GM23338 (cell line): ENCODE results near the gene ACRBP. TPM values are rescaled to one million over a fixed set of nuclear protein-coding genes. Genes with fewer than 3 reads are reported as not detected.
A peak's percentile ranks its signal among the peaks of the same experiment; 100 is the strongest.

Experiments
- ATAC-seq: fragments of 200-7000 bp; cut with Tn5 transposase; 3 replicates; pipeline ENCODE4 v1.9.1; 2020
- DNase-seq: peaks from one replicate; pipeline ENCODE4 v3.0.0-alpha.2; 2015; ENCODE audit warnings: low spot score
- H2AFZ ChIP-seq: fragments of 200-600 bp; sonication (generic); 2 replicates; pipeline ENCODE4 v1.8.0; 2016; ENCODE audit warnings: antibody characterized with exemption, mild to moderate bottlenecking, moderate library complexity
- H3F3A ChIP-seq: fragments of 200-600 bp; sonication (generic); replicated peaks from 2 replicates; pipeline ENCODE4 v1.8.0; 2017; ENCODE audit warnings: antibody characterized with exemption, mixed run types, low read depth
- H3K27ac ChIP-seq: fragments of 200-600 bp; sonication (generic); 2 replicates; pipeline ENCODE4 v1.6.1; 2016; ENCODE audit warnings: low read depth
- H3K27me3 ChIP-seq: fragments of 200-600 bp; sonication (generic); 2 replicates; pipeline ENCODE4 v1.8.0; 2016; ENCODE audit warnings: mild to moderate bottlenecking, mixed run types, moderate library complexity; ENCODE audit not compliant: insufficient read depth
- H3K36me3 ChIP-seq: fragments of 200-600 bp; sonication (generic); 2 replicates; pipeline ENCODE4 v1.8.0; 2016; ENCODE audit warnings: mild to moderate bottlenecking; ENCODE audit not compliant: insufficient read depth
- H3K4me1 ChIP-seq: fragments of 200-600 bp; sonication (generic); 2 replicates; pipeline ENCODE4 v1.8.0; 2016; ENCODE audit warnings: mild to moderate bottlenecking, moderate library complexity; ENCODE audit not compliant: insufficient read depth
- H3K4me2 ChIP-seq: fragments of 200-600 bp; sonication (generic); 2 replicates; pipeline ENCODE4 v1.7.1; 2017; ENCODE audit warnings: mixed run types
- H3K4me3 ChIP-seq: fragments of 200-600 bp; sonication (generic); 2 replicates; pipeline ENCODE4 v1.6.1; 2016; ENCODE audit warnings: mixed run types
- H3K79me2 ChIP-seq: fragments of 200-600 bp; sonication (generic); replicated peaks from 2 replicates; pipeline ENCODE4 v1.8.0; 2017; ENCODE audit warnings: mild to moderate bottlenecking; ENCODE audit not compliant: insufficient read depth
- H3K9me2 ChIP-seq: fragments of 200-600 bp; sonication (generic); 2 replicates; pipeline ENCODE4 v1.8.0; 2017; ENCODE audit not compliant: insufficient read depth
- H4K20me1 ChIP-seq: fragments of 200-600 bp; sonication (generic); replicated peaks from 2 replicates; pipeline ENCODE4 v1.8.0; 2017; ENCODE audit warnings: mild to moderate bottlenecking; ENCODE audit not compliant: insufficient read depth
- H3K27ac Mint-ChIP-seq: 2 replicates; pipeline ENCODE4 v1.8.0; 2020; ENCODE audit warnings: inconsistent platforms, mild to moderate bottlenecking, moderate library complexity, mixed read lengths
- H3K27me3 Mint-ChIP-seq: 3 replicates; pipeline ENCODE4 v1.8.0; 2022; ENCODE audit warnings: low read depth, mild to moderate bottlenecking, moderate library complexity, mixed read lengths, inconsistent platforms; ENCODE audit not compliant: insufficient read depth, poor library complexity
- H3K36me3 Mint-ChIP-seq: 3 replicates; pipeline ENCODE4 v1.8.0; 2021; ENCODE audit warnings: low read depth, mild to moderate bottlenecking, inconsistent platforms, moderate library complexity, mixed read lengths
- H3K4me1 Mint-ChIP-seq: 3 replicates; pipeline ENCODE4 v1.8.0; 2020; ENCODE audit warnings: mild to moderate bottlenecking, inconsistent platforms, mixed read lengths
- H3K4me3 Mint-ChIP-seq: 3 replicates; pipeline ENCODE4 v1.8.0; 2021; ENCODE audit warnings: moderate library complexity, mild to moderate bottlenecking, inconsistent platforms, mixed read lengths
- H3K9me3 Mint-ChIP-seq: 3 replicates; pipeline ENCODE4 v1.8.0; 2020; ENCODE audit warnings: moderate library complexity, mild to moderate bottlenecking, inconsistent platforms, mixed read lengths
- EZH2 ChIP-seq: fragments of 200-600 bp; sonication (generic); IDR thresholded peaks from one replicate; pipeline ENCODE4 v1.8.0; 2017; ENCODE audit warnings: antibody characterized with exemption, mild to moderate bottlenecking, low read depth; ENCODE audit not compliant: unreplicated experiment
- EZH2phosphoT487 ChIP-seq: fragments of 200-600 bp; sonication (generic); IDR thresholded peaks from one replicate; pipeline ENCODE4 v1.8.1; 2018; ENCODE audit warnings: antibody characterized with exemption; ENCODE audit not compliant: unreplicated experiment
- JUNB ChIP-seq: IDR thresholded peaks from one replicate; pipeline ENCODE4 v1.6.1; 2016; ENCODE audit warnings: antibody characterized with exemption; ENCODE audit not compliant: unreplicated experiment
- NANOG ChIP-seq: IDR thresholded peaks from 2 replicates; pipeline ENCODE4 v1.6.1; 2016; ENCODE audit warnings: antibody characterized with exemption, borderline replicate concordance
- POLR2AphosphoS5 ChIP-seq: IDR thresholded peaks from 2 replicates; pipeline ENCODE4 v1.6.1; 2016; ENCODE audit warnings: antibody characterized with exemption, low read depth
- ZNF331 ChIP-seq: fragments of 250-450 bp; sonication (Bioruptor Pico); IDR thresholded peaks from 2 replicates; pipeline ENCODE4 v1.5.0; 2020; ENCODE audit warnings: low read depth, mild to moderate bottlenecking, moderate library complexity
- polyA plus RNA-seq: library from polyadenylated mRNA; unstranded; fragments of >200 nt; fragmentation: Nextera tagmentation; extraction: Ambion mirVana; gene quantifications from 2 replicates; pipeline ENCODE4 v1.2.1, GENCODE V29; 2016
- total RNA-seq: library from RNA; depleted of rRNA; stranded (reverse); fragments of >200 nt; shearing (Covaris generic); gene quantifications from 2 replicates; pipeline ENCODE4 v1.2.3, GENCODE V29; 2014
- TF ChIP-seq, protein P1 (sequence below): fragments of 250-450 bp; sonication (Bioruptor Pico); IDR thresholded peaks from 2 replicates; pipeline ENCODE4 v1.5.0; 2020; ENCODE audit warnings: mild to moderate bottlenecking, moderate library complexity
- TF ChIP-seq, protein P2 (sequence below): IDR thresholded peaks from 2 replicates; pipeline ENCODE4 v1.6.1; 2016; ENCODE audit warnings: antibody characterized with exemption
- TF ChIP-seq, protein P3 (sequence below): IDR thresholded peaks from one replicate; pipeline ENCODE4 v1.6.1; 2018; ENCODE audit warnings: antibody characterized with exemption; ENCODE audit not compliant: unreplicated experiment
- TF ChIP-seq, protein P4 (sequence below), 2 experiments: fragments of 200-600 bp in 1 of 2; sonication (generic) in 1 of 2; conservative IDR thresholded peaks; 2 replicates each; pipeline versions ENCODE4 v1.5.1 to v1.6.1; 2016 to 2017; ENCODE audit warnings: antibody characterized with exemption in 2 of 2, low read depth in 2 of 2, mild to moderate bottlenecking in 2 of 2, moderate library complexity in 1 of 2

The ACRBP gene
- total and polyA plus RNA-seq, 2 experiments from 2014 or later, result 0.70 to 2.2 TPM

DNA sequence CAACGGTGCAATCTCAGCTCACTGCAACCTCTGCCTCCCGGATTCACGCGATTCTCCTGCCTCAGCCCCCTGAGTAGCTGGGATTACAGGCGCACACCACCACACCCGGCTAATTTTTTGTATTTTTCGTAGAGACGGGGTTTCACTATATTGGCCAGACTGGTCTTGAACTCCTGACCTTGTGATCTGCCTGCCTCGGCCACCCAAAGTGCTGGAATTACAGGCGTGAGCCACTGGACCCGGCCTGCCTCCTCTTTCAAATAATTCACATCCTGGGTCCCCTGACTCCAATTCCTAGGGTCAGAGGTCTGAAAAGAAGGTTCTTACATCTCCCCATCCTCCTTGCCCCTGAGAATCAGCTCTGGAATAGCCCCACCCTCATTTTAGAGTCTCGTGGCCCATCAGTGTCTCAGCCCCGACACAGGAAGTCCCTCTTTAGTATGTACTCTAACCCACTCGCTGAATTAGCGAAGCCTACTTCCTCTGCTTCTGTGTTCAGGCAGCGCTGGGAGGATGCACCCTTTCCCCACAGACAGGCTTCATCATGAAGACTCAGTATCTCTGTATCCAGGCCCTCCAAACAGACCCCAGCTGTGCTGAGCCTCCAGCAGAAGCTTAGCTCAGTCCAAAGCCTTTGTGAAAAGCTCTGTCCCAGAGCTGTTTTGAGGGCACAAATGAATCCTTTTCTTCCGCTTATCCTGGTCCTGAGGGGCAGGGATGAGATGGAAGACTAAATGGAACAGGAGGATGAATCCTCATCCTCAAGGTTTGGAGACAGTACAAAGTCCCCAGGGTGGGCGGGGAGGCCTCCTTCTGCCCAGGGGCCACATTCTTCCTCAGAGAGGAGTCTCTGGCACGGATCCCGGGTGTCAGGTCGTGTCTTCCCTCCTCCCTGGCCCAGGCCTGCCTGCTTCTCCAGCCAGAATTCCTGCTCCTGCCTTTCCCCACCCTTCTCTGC, 14.9 kb downstream of the ACRBP start (continued):
- TF ChIP-seq, protein P1, sequence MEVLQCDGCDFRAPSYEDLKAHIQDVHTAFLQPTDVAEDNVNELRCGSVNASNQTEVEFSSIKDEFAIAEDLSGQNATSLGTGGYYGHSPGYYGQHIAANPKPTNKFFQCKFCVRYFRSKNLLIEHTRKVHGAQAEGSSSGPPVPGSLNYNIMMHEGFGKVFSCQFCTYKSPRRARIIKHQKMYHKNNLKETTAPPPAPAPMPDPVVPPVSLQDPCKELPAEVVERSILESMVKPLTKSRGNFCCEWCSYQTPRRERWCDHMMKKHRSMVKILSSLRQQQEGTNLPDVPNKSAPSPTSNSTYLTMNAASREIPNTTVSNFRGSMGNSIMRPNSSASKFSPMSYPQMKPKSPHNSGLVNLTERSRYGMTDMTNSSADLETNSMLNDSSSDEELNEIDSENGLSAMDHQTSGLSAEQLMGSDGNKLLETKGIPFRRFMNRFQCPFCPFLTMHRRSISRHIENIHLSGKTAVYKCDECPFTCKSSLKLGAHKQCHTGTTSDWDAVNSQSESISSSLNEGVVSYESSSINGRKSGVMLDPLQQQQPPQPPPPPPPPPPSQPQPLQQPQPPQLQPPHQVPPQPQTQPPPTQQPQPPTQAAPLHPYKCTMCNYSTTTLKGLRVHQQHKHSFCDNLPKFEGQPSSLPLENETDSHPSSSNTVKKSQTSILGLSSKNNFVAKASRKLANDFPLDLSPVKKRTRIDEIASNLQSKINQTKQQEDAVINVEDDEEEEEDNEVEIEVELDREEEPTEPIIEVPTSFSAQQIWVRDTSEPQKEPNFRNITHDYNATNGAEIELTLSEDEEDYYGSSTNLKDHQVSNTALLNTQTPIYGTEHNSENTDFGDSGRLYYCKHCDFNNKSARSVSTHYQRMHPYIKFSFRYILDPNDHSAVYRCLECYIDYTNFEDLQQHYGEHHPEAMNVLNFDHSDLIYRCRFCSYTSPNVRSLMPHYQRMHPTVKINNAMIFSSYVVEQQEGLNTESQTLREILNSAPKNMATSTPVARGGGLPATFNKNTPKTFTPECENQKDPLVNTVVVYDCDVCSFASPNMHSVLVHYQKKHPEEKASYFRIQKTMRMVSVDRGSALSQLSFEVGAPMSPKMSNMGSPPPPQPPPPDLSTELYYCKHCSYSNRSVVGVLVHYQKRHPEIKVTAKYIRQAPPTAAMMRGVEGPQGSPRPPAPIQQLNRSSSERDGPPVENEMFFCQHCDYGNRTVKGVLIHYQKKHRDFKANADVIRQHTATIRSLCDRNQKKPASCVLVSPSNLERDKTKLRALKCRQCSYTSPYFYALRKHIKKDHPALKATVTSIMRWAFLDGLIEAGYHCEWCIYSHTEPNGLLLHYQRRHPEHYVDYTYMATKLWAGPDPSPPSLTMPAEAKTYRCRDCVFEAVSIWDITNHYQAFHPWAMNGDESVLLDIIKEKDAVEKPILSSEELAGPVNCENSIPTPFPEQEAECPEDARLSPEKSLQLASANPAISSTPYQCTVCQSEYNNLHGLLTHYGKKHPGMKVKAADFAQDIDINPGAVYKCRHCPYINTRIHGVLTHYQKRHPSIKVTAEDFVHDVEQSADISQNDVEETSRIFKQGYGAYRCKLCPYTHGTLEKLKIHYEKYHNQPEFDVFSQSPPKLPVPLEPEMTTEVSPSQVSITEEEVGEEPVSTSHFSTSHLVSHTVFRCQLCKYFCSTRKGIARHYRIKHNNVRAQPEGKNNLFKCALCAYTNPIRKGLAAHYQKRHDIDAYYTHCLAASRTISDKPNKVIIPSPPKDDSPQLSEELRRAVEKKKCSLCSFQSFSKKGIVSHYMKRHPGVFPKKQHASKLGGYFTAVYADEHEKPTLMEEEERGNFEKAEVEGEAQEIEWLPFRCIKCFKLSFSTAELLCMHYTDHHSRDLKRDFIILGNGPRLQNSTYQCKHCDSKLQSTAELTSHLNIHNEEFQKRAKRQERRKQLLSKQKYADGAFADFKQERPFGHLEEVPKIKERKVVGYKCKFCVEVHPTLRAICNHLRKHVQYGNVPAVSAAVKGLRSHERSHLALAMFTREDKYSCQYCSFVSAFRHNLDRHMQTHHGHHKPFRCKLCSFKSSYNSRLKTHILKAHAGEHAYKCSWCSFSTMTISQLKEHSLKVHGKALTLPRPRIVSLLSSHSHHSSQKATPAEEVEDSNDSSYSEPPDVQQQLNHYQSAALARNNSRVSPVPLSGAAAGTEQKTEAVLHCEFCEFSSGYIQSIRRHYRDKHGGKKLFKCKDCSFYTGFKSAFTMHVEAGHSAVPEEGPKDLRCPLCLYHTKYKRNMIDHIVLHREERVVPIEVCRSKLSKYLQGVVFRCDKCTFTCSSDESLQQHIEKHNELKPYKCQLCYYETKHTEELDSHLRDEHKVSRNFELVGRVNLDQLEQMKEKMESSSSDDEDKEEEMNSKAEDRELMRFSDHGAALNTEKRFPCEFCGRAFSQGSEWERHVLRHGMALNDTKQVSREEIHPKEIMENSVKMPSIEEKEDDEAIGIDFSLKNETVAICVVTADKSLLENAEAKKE (CRISPR knock-in tag), result no peak
- no peak for TF ChIP-seq NANOG
- no peak for TF ChIP-seq EZH2phosphoT487
- TF ChIP-seq, protein P2, sequence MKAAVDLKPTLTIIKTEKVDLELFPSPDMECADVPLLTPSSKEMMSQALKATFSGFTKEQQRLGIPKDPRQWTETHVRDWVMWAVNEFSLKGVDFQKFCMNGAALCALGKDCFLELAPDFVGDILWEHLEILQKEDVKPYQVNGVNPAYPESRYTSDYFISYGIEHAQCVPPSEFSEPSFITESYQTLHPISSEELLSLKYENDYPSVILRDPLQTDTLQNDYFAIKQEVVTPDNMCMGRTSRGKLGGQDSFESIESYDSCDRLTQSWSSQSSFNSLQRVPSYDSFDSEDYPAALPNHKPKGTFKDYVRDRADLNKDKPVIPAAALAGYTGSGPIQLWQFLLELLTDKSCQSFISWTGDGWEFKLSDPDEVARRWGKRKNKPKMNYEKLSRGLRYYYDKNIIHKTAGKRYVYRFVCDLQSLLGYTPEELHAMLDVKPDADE, result no peak
- no peak for TF ChIP-seq JUNB

DNA sequence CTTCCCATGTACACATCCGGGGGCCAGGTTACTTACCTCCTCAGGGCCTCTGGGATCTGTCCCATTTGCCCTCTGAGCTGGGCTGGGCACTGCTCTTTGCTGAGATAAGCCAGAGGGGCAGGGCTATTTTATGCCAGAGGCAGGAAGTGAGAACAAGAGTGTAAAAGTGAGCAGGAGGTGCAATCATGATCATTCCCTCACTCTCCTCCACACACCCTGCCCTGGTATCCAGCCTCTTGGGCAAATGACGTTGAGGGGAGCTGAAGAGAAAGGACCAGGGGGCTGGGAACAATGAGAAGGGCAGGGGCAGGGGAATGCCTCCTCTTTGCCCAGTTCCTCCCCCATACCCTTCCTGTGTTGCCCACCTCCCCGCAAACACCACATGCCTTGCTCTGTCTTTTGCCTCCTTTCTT, 15.7 kb downstream of the ACRBP start:
- Histone ChIP-seq H3K27me3 (no peaks in the 10 kb centered on the region), H3K4me1 (no peaks in the 10 kb centered on the region), H3K79me2 (no peaks in the 10 kb centered on the region), H4K20me1 (no peaks in the 10 kb centered on the region), H3K36me3 (no peaks in the 10 kb centered on the region), H2AFZ (peak overlapping the region; percentile 69), H3K4me2 (no peak overlapping the region), H3F3A (0 out of 2 replicates have a peak, but pooled peaks cover 3% of the 10 kb centered on the region), H3K4me3 (no peak overlapping the region), H3K27ac (no peak overlapping the region), H3K9me2 (no peaks in the 10 kb centered on the region)
- H3K9me3 Mint-ChIP-seq, result no peaks in the 10 kb centered on the region
- H3K27me3 Mint-ChIP-seq, result peaks cover 15% of the 10 kb centered on the region
- DNase-seq (no peak), ATAC-seq (no peak)
- peaks cover 22% of the 10 kb centered on the region for H3K4me1 Mint-ChIP-seq
- H3K36me3 Mint-ChIP-seq, result no peaks in the 10 kb centered on the region
- no peak overlapping the region; the same call in 2 of the 3 replicates for H3K4me3 Mint-ChIP-seq
- no peak overlapping the region for H3K27ac Mint-ChIP-seq
- no peak for TF ChIP-seq ZNF331 (CRISPR knock-in tag)
- no peak for TF ChIP-seq POLR2AphosphoS5
- TF ChIP-seq EZH2, result no peak
- TF ChIP-seq, protein P3, sequence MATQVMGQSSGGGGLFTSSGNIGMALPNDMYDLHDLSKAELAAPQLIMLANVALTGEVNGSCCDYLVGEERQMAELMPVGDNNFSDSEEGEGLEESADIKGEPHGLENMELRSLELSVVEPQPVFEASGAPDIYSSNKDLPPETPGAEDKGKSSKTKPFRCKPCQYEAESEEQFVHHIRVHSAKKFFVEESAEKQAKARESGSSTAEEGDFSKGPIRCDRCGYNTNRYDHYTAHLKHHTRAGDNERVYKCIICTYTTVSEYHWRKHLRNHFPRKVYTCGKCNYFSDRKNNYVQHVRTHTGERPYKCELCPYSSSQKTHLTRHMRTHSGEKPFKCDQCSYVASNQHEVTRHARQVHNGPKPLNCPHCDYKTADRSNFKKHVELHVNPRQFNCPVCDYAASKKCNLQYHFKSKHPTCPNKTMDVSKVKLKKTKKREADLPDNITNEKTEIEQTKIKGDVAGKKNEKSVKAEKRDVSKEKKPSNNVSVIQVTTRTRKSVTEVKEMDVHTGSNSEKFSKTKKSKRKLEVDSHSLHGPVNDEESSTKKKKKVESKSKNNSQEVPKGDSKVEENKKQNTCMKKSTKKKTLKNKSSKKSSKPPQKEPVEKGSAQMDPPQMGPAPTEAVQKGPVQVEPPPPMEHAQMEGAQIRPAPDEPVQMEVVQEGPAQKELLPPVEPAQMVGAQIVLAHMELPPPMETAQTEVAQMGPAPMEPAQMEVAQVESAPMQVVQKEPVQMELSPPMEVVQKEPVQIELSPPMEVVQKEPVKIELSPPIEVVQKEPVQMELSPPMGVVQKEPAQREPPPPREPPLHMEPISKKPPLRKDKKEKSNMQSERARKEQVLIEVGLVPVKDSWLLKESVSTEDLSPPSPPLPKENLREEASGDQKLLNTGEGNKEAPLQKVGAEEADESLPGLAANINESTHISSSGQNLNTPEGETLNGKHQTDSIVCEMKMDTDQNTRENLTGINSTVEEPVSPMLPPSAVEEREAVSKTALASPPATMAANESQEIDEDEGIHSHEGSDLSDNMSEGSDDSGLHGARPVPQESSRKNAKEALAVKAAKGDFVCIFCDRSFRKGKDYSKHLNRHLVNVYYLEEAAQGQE, result no peak
- no peak for TF ChIP-seq EZH2phosphoT487
- TF ChIP-seq, protein P4, sequence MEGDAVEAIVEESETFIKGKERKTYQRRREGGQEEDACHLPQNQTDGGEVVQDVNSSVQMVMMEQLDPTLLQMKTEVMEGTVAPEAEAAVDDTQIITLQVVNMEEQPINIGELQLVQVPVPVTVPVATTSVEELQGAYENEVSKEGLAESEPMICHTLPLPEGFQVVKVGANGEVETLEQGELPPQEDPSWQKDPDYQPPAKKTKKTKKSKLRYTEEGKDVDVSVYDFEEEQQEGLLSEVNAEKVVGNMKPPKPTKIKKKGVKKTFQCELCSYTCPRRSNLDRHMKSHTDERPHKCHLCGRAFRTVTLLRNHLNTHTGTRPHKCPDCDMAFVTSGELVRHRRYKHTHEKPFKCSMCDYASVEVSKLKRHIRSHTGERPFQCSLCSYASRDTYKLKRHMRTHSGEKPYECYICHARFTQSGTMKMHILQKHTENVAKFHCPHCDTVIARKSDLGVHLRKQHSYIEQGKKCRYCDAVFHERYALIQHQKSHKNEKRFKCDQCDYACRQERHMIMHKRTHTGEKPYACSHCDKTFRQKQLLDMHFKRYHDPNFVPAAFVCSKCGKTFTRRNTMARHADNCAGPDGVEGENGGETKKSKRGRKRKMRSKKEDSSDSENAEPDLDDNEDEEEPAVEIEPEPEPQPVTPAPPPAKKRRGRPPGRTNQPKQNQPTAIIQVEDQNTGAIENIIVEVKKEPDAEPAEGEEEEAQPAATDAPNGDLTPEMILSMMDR (conservative IDR thresholded peaks at IDR 0.05; ENCODE audit: low read depth in 2 of 2), result no peak
